GM12878 (cell line): ENCODE results near the gene ADH1C. TPM values are rescaled to one million over a fixed set of nuclear protein-coding genes. Genes with fewer than 3 reads are reported as not detected.

Source experiments
- ATAC-seq: fragments of 200-7000 bp; cut with Tn5 transposase; 3 replicates; pipeline ENCODE4 v1.9.1; 2020; ENCODE audit warnings: mild to moderate bottlenecking, moderate library complexity
- BruUV-seq: library from RNA; stranded (reverse); fragments of 400-500 nt; replicated peaks from 2 replicates; lab custom pipeline; 2021; lab: Mats Ljungman, UMichigan
- CTCF ChIA-PET: fragments of 300-600 bp; sonication (Branson Sonifier 250); formaldehyde crosslinking; extraction: SDS; loops from one replicate; lab custom pipeline; 2021; ENCODE audit warnings: inconsistent platforms; lab: Yijun Ruan, JAX
- POLR2A ChIA-PET: fragments of 350-600 bp; formaldehyde crosslinking; extraction: SDS; loops from one replicate; lab custom pipeline; 2021; ENCODE audit warnings: inconsistent platforms; lab: Charles Lee
- RAD21 ChIA-PET: fragments of 300-600 bp; sonication (Branson Sonifier 250); formaldehyde crosslinking; loops from one replicate; lab custom pipeline; 2023; ENCODE audit warnings: antibody characterized with exemption; ENCODE audit not compliant: unreplicated experiment; lab: Charles Lee
- SMC1A ChIA-PET: fragments of 300-600 bp; sonication (Branson Sonifier 250); formaldehyde crosslinking; loops from one replicate; lab custom pipeline; 2023; ENCODE audit not compliant: unreplicated experiment, uncharacterized antibody; lab: Charles Lee
- DNase-seq: peaks from one replicate; pipeline ENCODE4 v3.0.0-alpha.2; 2011; ENCODE audit warnings: low read depth, low spot score
- FAIRE-seq: peaks from 3 replicates; lab custom pipeline; 2011; peaks lifted over from hg19 to GRCh38; lab: Jason Lieb, UNC
- H2AFZ ChIP-seq: 2 replicates; pipeline ENCODE4 v1.6.0; 2011; ENCODE audit warnings: low read depth, low read length, control low read depth; ENCODE audit not compliant: control insufficient read depth
- H3K27ac ChIP-seq: 2 replicates; pipeline ENCODE4 v1.5.1; 2011; ENCODE audit warnings: control low read depth; ENCODE audit not compliant: control insufficient read depth, insufficient read depth
- H3K27me3 ChIP-seq, 2 experiments: replicated peaks in 1 of 2; 2 replicates each; pipeline versions ENCODE4 v1.6.0 to v1.6.1; 2011; ENCODE audit warnings: low read length in 1 of 2; ENCODE audit not compliant: control insufficient read depth in 2 of 2, insufficient read depth in 2 of 2
- H3K36me3 ChIP-seq, 2 experiments: 2 replicates each; pipeline ENCODE4 v1.5.1; 2011; ENCODE audit warnings: low read length in 1 of 2; ENCODE audit not compliant: control insufficient read depth in 2 of 2, insufficient read depth in 2 of 2
- H3K4me1 ChIP-seq: 2 replicates; pipeline ENCODE4 v1.6.1; 2011; ENCODE audit warnings: mild to moderate bottlenecking, low read length, moderate library complexity, mixed read lengths; ENCODE audit not compliant: control insufficient read depth, insufficient read depth
- H3K4me2 ChIP-seq: 2 replicates; pipeline ENCODE4 v1.6.0; 2011; ENCODE audit warnings: control low read depth; ENCODE audit not compliant: control insufficient read depth, insufficient read depth
- H3K4me3 ChIP-seq: fragments of 200-600 bp; sonication (generic); 2 replicates; pipeline ENCODE4 v1.5.1; 2016
- H3K79me2 ChIP-seq: 2 replicates; pipeline ENCODE4 v1.6.0; 2011; ENCODE audit warnings: low read length; ENCODE audit not compliant: control insufficient read depth, insufficient read depth
- H3K9ac ChIP-seq: 2 replicates; pipeline ENCODE4 v1.8.0; 2011; ENCODE audit warnings: low read length, control low read depth, mixed read lengths; ENCODE audit not compliant: control insufficient read depth, insufficient read depth
- H3K9me3 ChIP-seq: replicated peaks from 3 replicates; pipeline ENCODE4 v1.5.1; 2011; ENCODE audit warnings: mild to moderate bottlenecking, low read length; ENCODE audit not compliant: control insufficient read depth, insufficient read depth
- H4K20me1 ChIP-seq: 2 replicates; pipeline ENCODE4 v1.6.0; 2011; ENCODE audit not compliant: control insufficient read depth, insufficient read depth
- EED ChIP-seq: sonication (generic); IDR thresholded peaks from 2 replicates; pipeline ENCODE4 v1.6.1; 2016; ENCODE audit warnings: antibody characterized with exemption, low read depth
- POU2F2 ChIP-seq: IDR thresholded peaks from 3 replicates; pipeline ENCODE4 v1.6.1; 2011; ENCODE audit warnings: low read depth, mild to moderate bottlenecking, low read length, borderline replicate concordance
- SREBF2 ChIP-seq: IDR thresholded peaks from 2 replicates; pipeline ENCODE4 v1.6.1; 2012; ENCODE audit warnings: mild to moderate bottlenecking, low read length
- TCF3 ChIP-seq: IDR thresholded peaks from 2 replicates; pipeline ENCODE4 v1.6.1; 2012; ENCODE audit warnings: low read depth, mild to moderate bottlenecking, low read length, borderline replicate concordance; ENCODE audit not compliant: insufficient read depth
- USF2 ChIP-seq: IDR thresholded peaks from 2 replicates; pipeline ENCODE4 v1.6.1; 2011; ENCODE audit warnings: low read depth, low read length, improper control_type of control experiment, borderline replicate concordance
- YY1 ChIP-seq: IDR thresholded peaks from 2 replicates; pipeline ENCODE4 v1.6.1; 2011; ENCODE audit warnings: low read depth, mild to moderate bottlenecking, low read length
- ZNF622 ChIP-seq: fragments of 450-650 bp; IDR thresholded peaks from 2 replicates; pipeline ENCODE4 v1.6.1; 2017; ENCODE audit warnings: mild to moderate bottlenecking, inconsistent platforms
- WGBS: methylation state at CpG from one replicate; pipeline ENCODE4 v1.1.6; 2016; ENCODE audit warnings: low lambda C conversion rate; ENCODE audit not compliant: insufficient replicate concordance, insufficient coverage; ENCODE audit errors: missing lambda C conversion rate; 5-methylcytosine and 5-hydroxymethylcytosine counted together
- in situ Hi-C: fragments of 300-500 bp; cut with MboI; formaldehyde crosslinking; loops from 9 replicates; pipeline ENCODE4 v1.14.3; 2018; ENCODE audit warnings: mixed read lengths
- intact Hi-C: fragments of 100-400 bp; cut with micrococcal nuclease; formaldehyde crosslinking; loops from one replicate; pipeline ENCODE4 v1.14.2; 2022; ENCODE audit not compliant: unreplicated experiment
- polyA plus RNA-seq, 11 experiments: library from polyadenylated mRNA; depleted of rRNA in 4 of 11; unstranded in 6 of 11; stranded (reverse) in 5 of 11; fragments of >200 nt; fragmentation: Nextera tagmentation in 4 of 11; fragmentation: Illumina TruSeq in 1 of 11; extraction: Ambion mirVana in 4 of 11; extraction: Trizol in 1 of 11; gene quantifications; 1 replicate in 1 of 11; 2 replicates in 10 of 11; pipeline versions ENCODE4 v1.2.1 to v1.2.3, GENCODE V29; 2011 to 2016; ENCODE audit warnings: inconsistent platforms in 2 of 11, missing spikeins in 2 of 11, low read depth in 1 of 11
- total RNA-seq, 4 experiments: library from RNA; depleted of rRNA in 3 of 4; stranded (reverse); fragments of >200 nt in 3 of 4; fragmentation: Illumina TruSeq in 1 of 4; extraction: Trizol in 1 of 4; gene quantifications; 2 replicates each; pipeline versions ENCODE4 v1.2.1 to v1.2.3, GENCODE V29; 2013 to 2021
- TF ChIP-seq, protein P1 (sequence below): fragments of 450-650 bp; IDR thresholded peaks from 2 replicates; pipeline ENCODE4 v1.6.1; 2018; ENCODE audit warnings: borderline replicate concordance, mild to moderate bottlenecking; ENCODE audit not compliant: partially characterized antibody
- TF ChIP-seq, protein P2 (sequence below): fragments of 450-650 bp; formaldehyde crosslinking; IDR thresholded peaks from 2 replicates; pipeline ENCODE4 v1.4.0; 2022; ENCODE audit warnings: mild to moderate bottlenecking, moderate library complexity

Gene ADH1C
- total and polyA plus RNA-seq, 10 of the 15 experiments (the other 5 are each of a cell fraction or from before 2014, with no cell fraction given), result 0.04 to 1.1 (median 0.10) TPM; not detected in 3

DNA sequence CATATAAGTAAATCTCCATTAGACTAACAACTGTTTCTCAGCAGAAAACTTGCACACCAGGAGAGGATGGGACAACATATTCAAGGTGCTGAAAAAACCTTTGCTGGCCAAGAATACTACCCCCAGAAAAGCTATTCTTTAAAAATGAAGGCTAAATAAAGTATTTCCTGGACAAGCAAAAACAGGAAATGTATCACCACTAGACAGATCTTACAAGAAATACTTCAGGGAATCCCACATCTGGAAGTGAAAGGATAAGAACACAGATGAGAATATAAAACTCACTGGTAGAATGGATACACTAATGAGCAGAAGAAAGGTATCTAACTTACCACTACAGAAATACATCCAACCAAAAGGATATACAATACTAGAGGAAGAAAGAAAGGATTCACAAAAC is 27.0 kb upstream of the ADH1C start:
- no peaks in the 10 kb centered on the region for H4K20me1 ChIP-seq
- no TSS peak for BruUV-seq
- in situ Hi-C loops (no loop called here), intact Hi-C loops (no loop called here)
- DNase-seq (no peak), FAIRE-seq (no peak), ATAC-seq (no peak)
- no peak overlapping the region for H2AFZ ChIP-seq
- POLR2A ChIA-PET, result no interaction called here
- CTCF ChIA-PET, result interaction anchor here (0.7 to 7.1 kb wide), 3 partner anchors 9 to 25 kb away, joined by 3 to 60 read pairs (median 3); no protein-coding TSS in a partner anchor
- no peaks in the 10 kb centered on the region for H3K79me2 ChIP-seq
- H3K4me3 ChIP-seq, result no peak overlapping the region
- RAD21 ChIA-PET, result no interaction called here
- no peak overlapping the region for H3K9ac ChIP-seq
- H3K27ac ChIP-seq, result no peak overlapping the region
- H3K4me1 ChIP-seq, result no peaks in the 10 kb centered on the region
- H3K4me2 ChIP-seq, result no peak overlapping the region
- SMC1A ChIA-PET, result interaction anchor here (0.7 to 3.7 kb wide), 2 partner anchors 25 to 1063 kb away, joined by 3 to 30 read pairs; no protein-coding TSS in a partner anchor
- H3K27me3 ChIP-seq, result no peaks in the 10 kb centered on the region
- no peak for TF ChIP-seq TCF3
- H3K9me3 ChIP-seq, result no peaks in the 10 kb centered on the region
- H3K36me3 ChIP-seq, result no peaks in the 10 kb centered on the region

DNA sequence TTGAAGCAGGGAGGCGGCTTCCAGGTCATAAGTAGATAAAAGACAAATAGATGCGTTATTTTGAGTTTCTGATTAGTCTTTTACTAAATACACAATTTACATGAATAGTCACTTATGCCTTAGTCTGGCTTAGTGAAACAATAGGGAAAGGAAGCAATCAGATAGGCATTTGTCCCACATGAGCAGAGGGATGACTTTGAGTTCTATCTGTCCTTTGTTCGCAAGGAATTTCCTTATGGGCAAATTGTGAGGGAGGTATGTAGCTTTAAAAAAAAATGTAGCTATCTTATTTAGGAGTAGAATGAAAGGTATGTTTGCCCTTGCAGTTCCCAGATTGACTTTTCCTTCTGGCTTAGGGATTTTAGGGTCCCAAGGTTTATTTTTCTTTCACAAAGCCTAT is 26.3 kb upstream of the ADH1C start:
- WGBS, result 60% methylated on average over 3 of the region's 3 CpGs
- in situ Hi-C loops, result no loop called here
- intact Hi-C loops, result no loop called here
- ChIA-PET POLR2A (no interaction called here), SMC1A (interaction anchor here (3.7 kb wide), 1 partner anchor 25 kb away, joined by 30 read pairs; no protein-coding TSS in a partner anchor), CTCF (interaction anchor here (0.7 to 7.1 kb wide), 4 partner anchors 8 to 32 kb away, joined by 3 to 60 read pairs (median 5); no protein-coding TSS in a partner anchor), RAD21 (no interaction called here)
- no peaks in the 10 kb centered on the region for H3K4me1 ChIP-seq
- H3K79me2 ChIP-seq, result no peaks in the 10 kb centered on the region
- no peaks in the 10 kb centered on the region for H3K27me3 ChIP-seq
- H3K4me2 ChIP-seq, result no peak overlapping the region
- no peaks in the 10 kb centered on the region for H4K20me1 ChIP-seq
- H3K36me3 ChIP-seq, result no peaks in the 10 kb centered on the region
- H3K27ac ChIP-seq, result no peak overlapping the region
- H3K4me3 ChIP-seq, result no peak overlapping the region
- no peak for ATAC-seq
- no peak for DNase-seq
- no peaks in the 10 kb centered on the region for H3K9me3 ChIP-seq
- H2AFZ ChIP-seq, result no peak overlapping the region
- no TSS peak for BruUV-seq
- FAIRE-seq, result no peak
- no peak overlapping the region for H3K9ac ChIP-seq
- TF ChIP-seq SREBF2 (no peak), EED (no peak), ZNF622 (no peak), USF2 (no peak), YY1 (no peak), POU2F2 (no peak)
- TF ChIP-seq, protein P1, sequence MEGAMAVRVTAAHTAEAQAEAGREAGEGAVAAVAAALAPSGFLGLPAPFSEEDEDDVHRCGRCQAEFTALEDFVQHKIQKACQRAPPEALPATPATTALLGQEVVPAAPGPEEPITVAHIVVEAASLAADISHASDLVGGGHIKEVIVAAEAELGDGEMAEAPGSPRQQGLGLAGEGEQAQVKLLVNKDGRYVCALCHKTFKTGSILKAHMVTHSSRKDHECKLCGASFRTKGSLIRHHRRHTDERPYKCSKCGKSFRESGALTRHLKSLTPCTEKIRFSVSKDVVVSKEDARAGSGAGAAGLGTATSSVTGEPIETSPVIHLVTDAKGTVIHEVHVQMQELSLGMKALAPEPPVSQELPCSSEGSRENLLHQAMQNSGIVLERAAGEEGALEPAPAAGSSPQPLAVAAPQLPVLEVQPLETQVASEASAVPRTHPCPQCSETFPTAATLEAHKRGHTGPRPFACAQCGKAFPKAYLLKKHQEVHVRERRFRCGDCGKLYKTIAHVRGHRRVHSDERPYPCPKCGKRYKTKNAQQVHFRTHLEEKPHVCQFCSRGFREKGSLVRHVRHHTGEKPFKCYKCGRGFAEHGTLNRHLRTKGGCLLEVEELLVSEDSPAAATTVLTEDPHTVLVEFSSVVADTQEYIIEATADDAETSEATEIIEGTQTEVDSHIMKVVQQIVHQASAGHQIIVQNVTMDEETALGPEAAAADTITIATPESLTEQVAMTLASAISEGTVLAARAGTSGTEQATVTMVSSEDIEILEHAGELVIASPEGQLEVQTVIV, result no peak
- TF ChIP-seq, protein P2, sequence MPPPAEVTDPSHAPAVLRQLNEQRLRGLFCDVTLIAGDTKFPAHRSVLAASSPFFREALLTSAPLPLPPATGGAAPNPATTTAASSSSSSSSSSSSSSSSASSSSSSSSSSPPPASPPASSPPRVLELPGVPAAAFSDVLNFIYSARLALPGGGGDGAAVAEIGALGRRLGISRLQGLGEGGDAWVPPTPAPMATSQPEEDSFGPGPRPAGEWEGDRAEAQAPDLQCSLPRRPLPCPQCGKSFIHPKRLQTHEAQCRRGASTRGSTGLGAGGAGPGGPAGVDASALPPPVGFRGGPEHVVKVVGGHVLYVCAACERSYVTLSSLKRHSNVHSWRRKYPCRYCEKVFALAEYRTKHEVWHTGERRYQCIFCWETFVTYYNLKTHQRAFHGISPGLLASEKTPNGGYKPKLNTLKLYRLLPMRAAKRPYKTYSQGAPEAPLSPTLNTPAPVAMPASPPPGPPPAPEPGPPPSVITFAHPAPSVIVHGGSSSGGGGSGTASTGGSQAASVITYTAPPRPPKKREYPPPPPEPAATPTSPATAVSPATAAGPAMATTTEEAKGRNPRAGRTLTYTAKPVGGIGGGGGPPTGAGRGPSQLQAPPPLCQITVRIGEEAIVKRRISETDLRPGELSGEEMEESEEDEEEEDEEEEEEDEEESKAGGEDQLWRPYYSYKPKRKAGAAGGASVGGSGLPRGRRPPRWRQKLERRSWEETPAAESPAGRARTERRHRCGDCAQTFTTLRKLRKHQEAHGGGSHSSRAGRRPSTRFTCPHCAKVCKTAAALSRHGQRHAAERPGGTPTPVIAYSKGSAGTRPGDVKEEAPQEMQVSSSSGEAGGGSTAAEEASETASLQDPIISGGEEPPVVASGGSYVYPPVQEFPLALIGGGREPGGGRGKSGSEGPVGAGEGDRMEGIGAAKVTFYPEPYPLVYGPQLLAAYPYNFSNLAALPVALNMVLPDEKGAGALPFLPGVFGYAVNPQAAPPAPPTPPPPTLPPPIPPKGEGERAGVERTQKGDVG, result no peak
